Fibroblast of upper back skin (primary cell): ENCODE results near the gene JKAMP.
A peak's percentile ranks its signal among the peaks of the same experiment; 100 is the strongest.

ENCODE experiments used
- DNase-seq: peaks from one replicate; pipeline ENCODE4 v3.0.0-alpha.2; 2013

The JKAMP gene

DNA sequence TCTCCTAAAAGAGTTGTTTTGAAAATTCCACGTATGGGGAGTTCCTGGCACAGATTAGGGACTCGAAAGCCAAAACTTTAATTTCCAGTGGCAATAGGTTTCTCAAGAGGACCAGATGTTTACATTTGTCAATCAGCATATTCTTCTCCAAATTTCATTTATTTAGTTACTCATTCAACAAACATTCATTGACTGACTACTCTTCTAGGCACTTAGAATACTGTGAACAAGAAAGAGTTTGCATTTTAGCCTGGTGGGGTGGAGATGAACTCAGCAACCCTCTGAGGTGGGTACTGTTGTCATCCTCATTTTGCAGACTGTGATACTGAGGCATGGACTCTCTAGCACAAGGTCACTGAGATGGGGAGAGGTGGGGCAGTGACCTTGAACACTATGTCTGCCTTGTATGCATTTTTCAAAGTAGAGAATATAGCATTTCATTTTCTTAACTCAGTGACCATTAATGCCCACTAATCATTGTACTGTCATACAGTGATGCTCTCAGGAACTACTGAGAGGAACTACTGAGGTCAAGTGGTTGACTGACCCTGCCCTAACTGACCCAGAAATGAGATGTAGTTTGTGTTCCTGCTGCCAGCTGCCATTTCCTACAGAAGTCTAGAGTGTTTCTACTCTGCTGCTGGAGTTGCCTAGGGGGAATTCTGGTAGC is 2.3 kb upstream of the JKAMP start:
- peak; percentile 79 for DNase-seq

DNA sequence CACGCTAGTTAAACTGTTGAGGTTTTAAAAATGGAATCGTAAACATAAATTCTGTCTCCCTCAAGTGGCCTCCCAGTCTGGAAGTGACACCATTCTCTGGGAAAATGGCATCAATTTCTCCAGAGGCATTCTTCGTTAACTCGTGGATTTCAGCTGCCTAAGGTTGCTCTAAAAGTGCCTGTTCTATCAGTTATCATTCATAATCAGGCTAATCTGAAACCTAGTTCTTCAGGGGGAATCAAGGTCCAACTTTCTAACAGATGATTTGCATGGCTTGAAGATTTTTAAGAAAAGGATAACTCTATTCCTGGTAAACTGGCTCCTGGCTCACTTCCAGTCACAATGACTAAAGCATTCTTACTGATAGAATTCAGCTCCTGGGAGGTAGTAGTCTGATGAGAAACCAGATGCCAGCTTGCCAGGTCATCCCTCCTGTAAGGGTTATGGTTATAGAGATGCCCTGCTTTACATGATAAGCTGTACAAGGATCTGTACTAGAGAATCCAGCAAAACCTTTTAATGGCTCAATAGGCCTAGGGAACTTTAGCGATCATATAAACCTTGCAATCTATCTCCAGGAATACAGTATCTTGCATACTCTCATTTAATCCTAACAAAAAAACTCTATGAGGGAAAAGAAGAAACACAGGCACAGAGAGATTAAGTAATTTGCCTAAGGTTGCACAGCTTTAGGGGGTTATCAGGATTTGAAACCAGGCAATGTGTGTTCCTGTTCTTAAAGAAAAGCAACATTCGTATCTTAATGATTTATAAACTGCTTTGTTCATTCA is 1.6 kb upstream of the JKAMP start:
- peak; percentile 97 for DNase-seq

DNA sequence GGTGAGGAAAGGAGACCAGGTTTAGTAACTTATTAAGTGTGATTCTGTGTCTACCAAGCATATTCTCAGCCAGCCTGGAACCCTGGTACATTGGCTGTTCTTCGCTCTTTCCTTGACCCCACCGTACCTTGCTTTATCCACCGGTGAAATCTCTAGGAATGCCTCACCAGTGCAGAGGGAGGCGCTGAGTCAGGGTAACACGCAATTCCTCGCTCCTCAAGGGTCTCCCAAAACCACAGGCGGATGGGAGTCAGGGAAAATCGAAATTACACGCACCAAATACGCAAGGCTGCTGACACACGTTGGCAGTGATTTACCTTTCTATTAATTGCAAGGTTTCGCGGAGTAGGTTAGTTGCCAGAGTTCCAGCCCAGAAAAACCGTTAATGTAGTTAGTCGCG is 954 bp upstream of the JKAMP start:
- DNase-seq = peak; percentile 85

DNA sequence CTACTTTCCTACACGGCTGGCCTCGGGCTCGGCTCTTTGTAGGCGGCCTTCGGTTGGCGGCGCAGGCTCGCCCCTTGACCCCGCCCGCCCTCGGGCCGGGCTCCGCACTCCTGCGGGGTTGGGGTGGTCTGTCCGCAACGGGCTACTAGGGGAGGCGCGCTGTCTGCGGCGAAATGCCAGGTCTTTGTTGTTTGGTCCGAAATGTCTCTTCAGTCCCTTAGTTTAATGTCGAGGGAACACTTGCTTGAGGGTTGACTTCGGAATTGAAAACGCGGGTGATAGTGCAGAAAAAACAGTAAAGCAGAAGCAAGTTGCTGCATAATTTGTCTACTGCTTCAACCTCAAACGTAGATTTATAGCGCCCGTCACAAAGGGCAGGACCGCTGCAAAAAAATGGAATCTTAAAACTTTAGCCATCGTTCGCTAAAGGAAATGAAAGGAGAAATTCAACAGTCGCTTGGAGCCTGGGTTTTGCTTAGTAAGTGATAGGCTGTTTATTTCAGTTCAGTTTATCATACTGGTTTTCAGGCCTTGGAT is 390 bp downstream of the JKAMP start:
- no peak for DNase-seq

DNA sequence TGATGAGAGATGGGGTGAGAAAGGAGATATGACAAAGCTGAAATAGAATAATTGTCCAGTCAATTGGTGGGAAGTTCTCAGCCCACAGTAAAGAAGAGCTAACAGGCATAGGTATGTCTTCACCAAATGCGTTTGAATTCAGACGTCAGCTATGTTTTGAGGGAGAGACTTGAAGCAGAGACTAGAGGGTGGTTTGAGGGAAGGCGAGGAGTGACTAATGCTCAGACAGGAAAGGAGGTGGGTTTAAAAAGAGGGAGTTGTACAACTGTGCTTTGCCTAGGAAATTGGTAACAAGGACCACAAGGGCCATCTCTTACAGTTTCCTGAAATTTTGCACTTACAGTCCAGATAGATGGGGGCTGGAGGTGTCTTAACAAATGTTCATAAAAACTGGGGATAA is 6.4 kb downstream of the JKAMP start:
- DNase-seq = no peak

DNA sequence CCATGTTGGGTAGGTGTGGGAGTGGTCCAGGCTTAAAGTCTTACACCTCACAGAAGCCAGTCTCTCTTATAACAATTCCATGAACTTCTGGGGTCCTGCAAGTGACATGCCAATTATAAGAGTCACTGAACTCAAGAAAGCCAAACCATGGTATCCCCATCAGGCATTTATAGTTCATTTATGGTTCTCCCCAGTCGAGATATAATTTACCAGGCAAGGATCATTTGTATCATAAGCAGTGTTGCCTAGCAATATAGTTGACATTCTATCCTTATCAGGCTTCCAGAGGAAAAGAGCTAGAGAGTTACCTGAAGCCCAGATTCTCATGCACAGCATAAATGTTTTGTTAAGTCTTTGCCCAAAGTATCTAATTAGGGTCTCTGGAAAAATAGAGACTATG is 8.1 kb downstream of the JKAMP start:
- DNase-seq = no peak

DNA sequence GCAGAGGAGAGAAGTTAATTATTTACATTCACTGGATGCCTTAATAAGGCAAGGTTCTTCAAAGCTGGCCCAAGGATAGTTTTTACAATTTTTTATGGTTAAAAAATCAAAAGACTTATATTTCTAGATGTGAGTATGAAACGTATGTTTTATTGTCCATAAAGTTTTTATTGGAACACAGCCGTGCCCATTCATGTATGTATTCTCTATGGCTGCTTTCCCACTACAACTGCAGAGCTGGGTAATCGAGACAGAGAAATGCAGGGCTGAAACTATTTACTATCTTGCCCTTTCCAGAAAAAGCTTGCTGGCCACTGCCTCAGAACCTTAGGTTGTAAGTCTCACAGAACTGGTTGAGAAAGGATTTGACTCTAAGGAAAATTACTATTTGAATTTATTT is 16.4 kb downstream of the JKAMP start:
- no peak for DNase-seq

DNA sequence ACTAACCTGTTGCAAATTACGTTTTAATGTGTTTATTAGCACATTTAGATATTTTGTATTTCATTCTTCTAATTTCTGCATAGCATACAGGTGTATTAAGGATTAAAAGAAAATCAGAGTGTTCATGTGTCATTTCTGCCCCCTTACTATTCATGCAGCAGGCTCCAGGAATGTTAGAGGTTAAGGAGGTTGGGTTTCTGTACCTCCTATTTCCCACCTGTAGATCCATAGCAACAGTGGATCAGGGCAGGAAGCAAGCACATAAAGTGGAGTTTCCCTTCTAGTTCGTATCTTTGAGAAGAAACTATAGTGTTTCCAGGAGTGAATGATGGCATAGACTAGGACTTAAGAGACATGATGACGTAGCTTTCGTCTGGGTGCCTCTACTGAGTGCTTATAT is 18.9 kb downstream of the JKAMP start:
- no peak for DNase-seq

DNA sequence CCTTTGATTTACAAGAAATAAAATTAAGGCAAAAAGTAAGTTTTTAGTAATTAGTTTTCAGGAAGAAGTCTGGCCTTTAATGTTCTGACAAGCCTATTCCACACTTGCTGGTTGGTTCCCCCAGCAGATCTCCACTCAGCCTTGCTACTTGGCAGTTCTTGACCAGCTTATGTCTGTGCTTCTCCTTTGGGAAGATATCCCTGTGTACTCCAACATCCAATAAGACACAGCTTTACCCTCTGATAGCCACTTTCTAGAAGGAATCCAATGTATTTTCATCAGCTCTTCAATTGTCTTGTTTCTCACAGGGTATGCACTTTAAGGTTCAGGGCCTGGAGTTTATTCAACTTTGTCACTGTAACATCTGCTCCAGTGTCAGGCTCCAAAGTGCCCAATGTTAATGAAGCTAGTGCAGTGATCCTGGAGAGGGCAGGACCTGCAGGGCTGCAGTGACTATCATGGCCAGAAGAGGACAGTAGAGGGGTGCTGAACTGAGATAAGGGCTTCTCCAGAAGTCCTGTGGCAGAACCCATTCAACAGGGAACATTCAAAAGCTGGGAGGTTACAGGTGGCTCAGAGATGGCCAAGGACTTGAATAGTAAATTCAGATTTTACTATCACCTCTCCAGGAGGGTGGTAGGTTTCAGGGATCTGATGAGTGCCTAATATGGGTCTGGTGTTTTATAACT is 22.9 kb downstream of the JKAMP start:
- DNase-seq = peak; percentile 42

DNA sequence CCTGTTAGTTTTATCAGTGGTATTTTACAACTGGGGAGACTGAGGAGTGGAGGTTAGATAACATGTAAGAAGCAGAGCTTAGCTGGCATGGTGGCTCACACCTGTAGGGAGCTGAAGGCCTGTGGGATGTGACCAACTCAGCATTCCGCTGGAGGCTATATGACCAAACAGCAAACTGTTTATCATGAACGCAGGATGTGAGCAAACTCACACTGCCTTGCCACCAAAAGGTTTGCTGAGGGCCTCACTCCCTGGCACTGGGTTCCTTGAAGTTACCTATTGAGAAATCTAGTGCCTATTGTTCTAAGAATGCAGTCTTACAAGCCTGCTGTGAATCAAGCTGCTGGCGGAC is 23.4 kb downstream of the JKAMP start:
- no peak for DNase-seq

DNA sequence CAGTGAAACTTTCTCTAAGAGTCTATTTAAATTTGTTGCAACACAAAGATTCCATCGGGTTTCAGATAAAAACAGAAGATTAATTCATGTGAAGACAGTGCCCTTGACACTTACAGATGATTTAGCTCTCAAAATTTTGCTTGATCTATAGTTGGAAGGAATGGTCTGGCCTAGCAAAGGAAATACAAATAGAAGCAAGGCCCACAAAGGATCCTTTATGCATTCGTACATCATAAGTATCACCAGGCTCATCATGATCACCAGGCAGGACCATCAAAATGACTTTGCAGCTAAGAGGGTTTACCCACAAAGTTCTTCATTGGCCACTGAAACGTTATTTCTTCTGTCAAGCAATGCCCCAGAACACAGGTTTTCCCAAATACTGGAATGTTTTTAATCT is 24.8 kb downstream of the JKAMP start:
- DNase-seq = no peak

DNA sequence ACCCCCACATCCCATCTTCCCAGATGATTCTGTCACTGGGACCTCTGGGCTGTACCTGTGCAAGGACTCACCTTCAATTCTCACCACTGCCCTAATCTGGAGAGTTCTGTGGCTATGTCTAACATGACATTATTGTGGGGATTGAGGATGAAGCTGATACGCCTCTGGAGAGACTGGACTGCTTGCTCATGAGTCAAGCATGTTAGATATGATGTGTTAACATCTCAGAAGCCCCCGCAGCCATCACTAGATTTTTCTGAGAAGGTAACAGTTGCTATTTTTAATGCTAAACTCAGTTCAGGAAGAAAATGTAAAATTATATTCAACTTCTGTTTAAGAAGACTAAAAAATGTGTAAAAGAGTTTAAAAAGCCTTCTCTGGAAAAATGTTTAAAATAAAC is 25.7 kb downstream of the JKAMP start:
- DNase-seq = no peak

DNA sequence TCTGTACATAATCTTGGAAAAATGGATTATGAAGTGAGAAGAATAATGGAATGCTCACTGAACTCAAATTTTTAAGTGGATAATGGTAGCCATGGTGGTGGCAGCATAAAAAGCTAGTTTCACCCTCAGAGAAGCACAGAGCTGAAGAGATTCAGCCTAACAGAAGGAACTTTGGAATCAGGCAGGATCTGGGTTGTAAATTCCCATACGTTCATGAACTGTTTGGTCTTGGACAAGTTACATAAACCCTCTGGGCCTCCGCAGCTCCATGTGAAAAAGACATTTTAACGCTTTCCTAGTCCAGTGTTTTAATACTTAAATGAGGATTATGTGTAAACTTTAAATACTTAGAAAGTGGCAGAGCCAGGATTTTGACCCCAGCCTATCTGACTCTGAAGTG is 26.6 kb downstream of the JKAMP start:
- DNase-seq = no peak

DNA sequence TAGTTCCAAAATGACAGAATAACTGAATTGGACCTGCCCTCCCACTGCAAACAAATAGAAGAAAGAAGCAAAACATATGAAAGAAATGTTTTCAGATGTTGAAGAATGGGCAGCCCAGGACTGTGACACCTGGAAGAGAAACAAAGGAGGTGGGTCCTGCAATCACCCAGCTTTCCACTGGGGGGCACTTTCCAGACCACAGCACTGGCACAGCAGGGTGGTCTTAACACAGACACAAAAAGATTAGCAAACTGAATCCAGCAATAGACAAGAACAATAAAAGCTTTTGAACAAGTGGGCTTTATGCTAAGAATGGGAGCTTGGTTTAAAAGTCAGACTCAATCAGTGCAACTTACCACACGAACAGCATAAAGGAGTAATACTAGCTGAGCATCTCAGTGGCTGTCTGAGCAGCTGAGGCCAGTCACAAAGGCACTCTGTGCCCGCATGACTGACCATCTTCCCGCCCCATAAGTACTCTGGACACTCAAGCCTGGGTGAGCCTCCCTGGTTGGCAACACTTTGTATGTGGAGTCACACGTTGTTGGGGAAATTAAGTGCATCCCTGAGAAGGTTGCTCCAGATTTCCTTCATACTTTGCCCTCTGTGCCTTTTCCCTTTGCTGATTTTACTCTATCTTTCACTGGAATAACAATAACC is 27.7 kb downstream of the JKAMP start:
- no peak for DNase-seq

DNA sequence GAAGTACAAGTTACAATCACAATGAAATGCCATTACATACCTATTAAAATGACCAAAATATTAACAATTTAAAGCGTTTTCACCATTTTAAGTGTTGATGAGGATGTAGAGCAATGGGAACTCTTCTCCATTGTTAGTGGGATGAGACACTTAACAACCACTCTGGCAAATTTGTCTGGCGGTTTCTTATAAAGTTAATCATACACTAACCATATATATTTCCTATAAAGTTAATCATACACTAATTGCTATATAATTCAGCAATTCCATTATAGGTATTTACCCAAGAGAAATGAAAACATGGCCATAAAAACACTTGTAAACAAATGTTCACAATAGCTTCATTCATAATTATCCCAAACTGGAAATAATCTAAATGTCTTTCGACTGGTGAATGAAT is 35.9 kb downstream of the JKAMP start:
- DNase-seq = no peak

DNA sequence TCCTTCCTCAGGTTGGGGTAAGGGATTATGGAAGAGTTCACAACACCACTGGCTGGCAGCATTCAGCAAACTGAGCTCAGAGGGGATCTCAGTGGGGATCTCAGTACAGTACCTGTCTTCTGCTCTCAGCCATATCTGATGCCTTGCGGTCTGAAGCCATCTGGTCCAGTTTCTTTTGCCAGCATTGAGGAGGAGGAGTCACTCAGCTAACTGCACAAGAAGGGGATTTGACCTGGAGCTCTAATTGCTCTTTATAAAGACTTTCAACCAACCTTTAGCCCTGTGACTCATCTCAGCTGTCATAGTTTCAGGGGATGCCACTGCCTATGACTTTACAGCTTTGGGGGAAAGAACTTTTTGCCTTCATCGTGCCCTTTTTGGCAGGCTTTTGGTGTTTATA is 44.9 kb downstream of the JKAMP start:
- no peak for DNase-seq

DNA sequence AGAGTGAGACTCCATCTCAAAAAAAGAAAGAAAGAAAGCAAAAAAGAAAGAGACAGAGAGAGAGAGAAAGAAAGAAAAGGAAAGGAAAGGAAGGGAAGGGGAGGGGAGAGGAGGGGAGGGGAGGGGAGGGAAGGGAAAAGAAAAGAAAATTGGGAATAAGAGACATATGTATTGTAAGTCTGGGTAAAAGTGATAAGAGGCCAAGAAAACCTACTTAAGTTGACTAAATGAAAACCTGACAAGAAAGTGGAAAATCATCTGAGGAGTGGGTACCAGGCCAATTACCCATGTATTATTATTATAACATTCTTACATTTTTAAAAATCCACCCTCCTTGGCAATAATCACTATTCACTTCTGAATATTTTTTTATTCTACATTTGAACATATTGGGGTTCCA is 46.0 kb downstream of the JKAMP start:
- DNase-seq = no peak

DNA sequence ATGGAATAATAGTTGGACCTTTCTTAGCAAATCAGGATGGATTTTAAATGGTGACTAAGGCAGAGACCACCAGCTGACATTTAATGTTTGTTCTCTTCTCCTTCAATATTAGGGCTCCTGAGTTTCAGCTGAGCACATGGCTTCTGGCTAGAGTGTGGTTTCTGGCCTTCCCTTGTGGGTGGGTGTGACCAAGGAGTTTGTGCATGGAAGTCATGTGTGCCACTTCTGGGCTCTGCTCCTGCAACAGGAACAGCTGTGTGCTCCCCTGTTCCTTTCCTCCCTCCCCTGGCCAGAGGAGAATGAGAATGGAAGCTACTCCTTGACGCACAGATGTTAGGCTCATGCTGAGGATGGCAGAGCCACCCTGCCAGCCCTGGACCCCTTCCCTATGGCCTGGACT is 48.1 kb downstream of the JKAMP start:
- DNase-seq = no peak

DNA sequence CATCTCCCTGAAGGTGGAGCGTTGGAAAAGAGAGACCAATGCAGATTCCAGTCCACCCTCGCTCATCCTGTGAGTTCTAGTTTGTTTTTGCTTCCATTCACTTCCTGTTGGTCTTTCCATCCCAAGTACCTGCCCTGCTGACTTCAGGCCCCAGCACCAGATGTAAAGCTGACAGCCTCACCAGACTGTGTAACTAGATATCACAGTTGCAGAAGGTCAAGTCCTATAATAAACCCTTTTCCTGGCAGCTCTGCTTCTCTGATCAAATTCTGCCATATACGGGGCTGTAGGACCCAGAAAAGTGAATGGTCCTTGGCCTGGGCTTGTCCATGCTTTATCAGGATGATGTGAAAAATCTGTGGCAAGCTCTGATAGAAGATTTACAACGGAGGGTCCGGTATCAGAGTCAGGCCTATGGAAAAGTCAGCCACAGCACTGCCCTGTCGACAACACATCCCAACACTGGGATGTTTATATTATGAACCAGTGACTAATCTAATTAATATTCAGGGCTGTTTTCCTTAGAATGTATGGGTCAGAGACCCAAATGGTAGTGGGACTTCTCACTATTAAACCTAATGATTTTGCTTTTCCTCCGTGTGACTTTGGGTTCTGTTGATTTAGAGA is 50.2 kb downstream of the JKAMP start:
- no peak for DNase-seq

DNA sequence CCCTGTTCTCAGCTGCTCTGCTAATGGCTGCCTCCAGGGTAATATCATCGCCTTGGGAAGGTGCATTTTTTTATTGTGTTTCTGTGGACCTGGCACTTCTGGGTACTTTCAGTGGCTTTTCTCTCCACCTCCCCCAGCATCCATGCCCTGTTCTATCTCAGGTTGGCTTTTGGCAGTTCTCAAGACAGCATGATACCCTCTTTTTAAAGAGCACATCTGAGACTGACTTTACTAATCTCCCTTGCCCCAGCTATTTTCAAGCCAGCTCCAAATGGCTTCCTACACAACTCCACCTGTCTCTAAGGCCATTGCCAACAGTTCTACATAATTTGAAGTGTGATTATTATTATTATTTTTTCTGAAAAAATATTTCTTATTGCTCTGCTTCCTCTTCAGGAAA is 53.2 kb downstream of the JKAMP start:
- no peak for DNase-seq

DNA sequence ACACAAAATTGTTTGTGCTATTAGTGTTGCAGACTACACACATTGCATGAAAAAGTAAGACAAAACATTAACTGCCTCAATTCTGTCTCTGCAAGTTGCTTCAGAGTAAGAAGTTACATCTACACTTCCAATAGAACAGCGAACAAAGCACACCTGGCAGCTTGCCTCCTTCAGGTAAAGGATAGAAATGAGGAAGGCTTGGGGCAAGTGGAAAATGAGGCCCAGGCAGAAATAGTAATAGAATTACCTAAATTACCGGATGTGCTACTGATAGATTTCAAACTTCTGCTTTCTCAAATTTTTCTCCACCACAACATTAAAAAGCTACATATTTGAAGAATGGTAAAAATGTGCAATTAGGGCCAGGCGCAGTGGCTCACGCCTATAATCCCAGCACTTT is 54.6 kb downstream of the JKAMP start:
- no peak for DNase-seq

DNA sequence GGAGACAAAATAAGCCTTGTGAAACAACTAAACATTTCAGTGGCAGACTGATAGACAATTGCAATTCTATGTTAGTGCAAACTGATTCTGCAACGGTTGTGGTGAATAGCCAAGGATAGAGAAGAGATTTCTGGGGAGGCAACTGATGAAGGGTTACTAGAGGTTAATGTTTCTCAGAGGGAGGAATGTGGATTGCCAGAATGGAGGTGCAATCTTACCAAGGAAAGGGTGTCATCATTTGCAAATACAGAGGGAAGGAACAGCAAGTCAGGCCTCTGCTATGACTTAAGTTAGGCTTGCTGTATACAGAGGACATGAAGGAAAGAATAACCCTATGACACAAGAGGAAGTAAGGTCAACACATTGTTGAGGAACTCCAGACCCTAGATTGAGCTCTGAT is 56.5 kb downstream of the JKAMP start:
- no peak for DNase-seq

DNA sequence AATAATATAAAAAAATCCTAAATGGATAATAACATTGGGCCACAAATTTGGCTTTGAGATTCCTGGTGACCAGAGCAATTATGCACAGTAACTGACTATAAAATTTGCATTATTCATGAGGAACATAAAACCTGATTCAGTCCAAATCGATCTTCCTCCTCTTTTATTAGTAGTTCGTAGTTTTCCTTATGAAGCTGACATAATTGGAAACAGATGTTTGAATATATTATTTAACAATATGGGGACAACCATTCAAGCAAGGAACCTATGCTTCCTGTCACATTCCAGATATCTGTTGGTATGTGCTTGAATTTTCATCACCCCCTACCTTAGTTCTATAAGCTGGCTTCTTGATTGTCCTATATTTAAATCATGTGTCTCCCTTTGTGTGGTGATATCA is 57.4 kb downstream of the JKAMP start:
- no peak for DNase-seq
